Upper lobe of left lung (tissue), 4 donors: ENCODE measurements around the gene BRAF.

Experiments
- CTCF ChIP-seq, 6 experiments: fragments of 450-650 bp in 4 of 6; fragments of 200-600 bp in 2 of 6; sonication (generic) in 2 of 6; IDR thresholded peaks; one replicate each; pipeline ENCODE4 v1.5.1; 2016 to 2019; ENCODE audit warnings: antibody characterized with exemption in 6 of 6
- POLR2AphosphoS5 ChIP-seq, 2 donors: sonication (generic); formaldehyde crosslinking; IDR thresholded peaks; one replicate each; pipeline ENCODE4 v1.5.1; 2017; ENCODE audit warnings: antibody characterized with exemption in 2 of 2

GRCh38 chr7:140722254-140722653, 202.5 kb downstream of the BRAF start:
- TF ChIP-seq CTCF (IDR thresholded peaks at IDR 0.05) (no peak), POLR2AphosphoS5 (IDR thresholded peaks at IDR 0.05) (no peak)
